Stimulated activated CD8-positive, alpha-beta memory T cell treated with anti-CD3 and anti-CD28 coated beads, Interleukin-12 subunit alpha, Interleukin-12 subunit beta, amount 100 ng/mL, for 24 hours (primary cell): ENCODE measurements around the gene FGF22.
A peak's percentile ranks its signal among the peaks of the same experiment; 100 is the strongest.
"Not testable (repeated sequence)": the region's sequence is repeated elsewhere in the genome, so short reads cannot be mapped to it uniquely, and the experiment has no call there.

Experiments
- DNase-seq: peaks from one replicate; pipeline ENCODE4 v3.0.0-alpha.2; 2020; ENCODE audit errors: extremely low read depth

Gene FGF22

DNA sequence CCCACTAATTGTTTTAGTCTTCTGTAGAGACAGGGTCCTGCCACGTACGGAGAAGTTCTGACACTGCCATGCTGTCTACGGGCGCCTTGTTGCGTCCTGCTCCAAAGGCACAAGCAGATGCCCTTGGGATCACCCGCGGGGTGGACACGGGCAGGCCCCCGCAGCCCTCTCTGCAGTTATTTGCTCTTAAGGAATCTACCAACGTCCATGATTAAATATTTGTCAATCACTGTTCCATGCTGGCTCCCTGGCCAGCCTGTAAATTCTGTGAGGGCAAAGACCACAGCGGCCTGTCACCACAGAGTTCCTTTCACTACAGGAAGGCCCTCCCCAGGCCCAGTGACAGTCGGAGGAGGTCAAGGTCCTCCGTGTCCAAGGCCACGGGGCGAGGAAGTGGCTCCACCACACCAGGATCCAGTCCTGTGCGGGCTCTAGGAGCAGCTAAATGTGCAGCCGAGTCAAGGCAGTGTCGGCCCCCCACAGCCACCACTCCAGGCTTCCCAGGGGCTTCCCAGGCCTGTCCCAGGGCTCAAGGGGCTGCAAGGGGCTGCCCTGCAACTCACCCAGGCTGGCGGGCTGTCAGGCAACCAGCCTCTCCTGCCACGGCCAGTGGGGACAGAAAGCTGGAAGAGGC is 21.2 kb downstream of the FGF22 start:
- DNase-seq: no peak

DNA sequence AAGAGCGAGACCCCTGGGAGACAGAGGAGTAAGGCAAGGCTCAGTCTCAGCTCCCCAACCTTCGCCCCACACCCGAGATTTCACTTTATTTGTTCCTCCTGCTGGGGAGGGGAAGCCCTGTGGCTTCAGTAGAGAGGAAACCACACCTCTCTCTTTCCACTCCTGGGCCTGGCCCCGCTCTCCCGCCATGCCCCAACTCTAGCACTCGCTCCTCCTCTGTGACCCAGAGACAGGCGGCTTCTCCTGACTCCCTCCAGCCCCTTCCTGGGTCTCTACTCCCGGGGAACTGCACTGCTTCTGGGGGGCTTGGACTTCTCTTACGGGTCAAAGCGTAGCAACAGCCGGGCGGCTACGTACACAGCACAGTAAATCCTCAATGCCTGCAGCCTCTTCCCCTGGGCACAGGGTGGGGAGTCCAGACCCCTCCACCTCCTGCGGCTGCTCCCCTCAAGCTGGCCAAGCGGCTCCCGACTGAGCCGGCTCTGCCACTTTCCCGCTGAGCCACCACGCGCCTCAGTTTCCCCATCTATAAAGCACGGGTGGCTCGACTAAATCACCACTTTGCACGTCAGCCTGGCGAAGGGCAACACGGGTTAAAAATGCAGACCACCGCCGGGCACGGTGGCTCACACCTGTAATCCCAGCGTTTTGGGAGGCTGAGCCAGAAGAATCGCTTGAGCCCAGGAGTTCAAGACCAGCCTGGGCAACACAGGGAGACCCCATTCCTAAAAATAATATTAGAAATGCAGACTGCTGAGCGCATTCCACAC is 21.9 kb downstream of the FGF22 start:
- DNase-seq: no peak

DNA sequence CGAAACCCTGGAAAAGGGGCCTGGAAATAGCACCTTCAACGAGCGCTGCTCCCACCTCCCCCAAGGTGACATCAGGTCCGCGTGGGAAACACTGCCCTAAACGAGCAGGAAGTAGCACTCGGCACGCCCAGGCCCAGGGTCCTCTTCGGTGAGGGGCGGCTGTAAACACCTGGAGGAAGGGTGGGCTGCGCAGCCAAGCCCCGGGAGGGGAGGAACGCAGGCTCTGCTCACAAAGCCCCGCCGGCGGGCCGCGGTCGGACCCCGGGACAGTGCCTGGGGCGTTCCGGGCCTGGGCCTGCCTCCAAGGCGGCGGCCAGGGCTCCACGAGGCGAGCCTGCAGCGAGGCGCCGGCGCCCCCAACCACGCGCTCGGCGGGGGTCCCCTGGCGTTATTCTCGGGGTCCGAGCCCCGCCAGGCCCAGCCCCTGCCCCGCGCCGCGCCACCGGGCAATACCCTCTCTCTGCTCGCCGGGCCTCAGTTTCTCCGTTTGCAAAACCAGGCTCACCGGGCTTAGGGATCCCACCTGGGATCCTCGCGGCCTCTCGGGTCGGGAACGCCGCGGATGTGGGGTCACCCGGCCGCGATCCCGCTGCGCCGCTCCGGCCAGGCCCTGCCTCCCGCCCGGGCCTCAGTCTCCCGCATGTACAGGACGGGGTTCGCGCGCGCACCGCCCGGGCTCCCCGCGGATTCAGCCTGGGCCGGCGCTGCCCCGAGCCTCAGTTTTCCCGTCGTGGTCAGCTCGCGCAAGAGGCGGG is 22.7 kb downstream of the FGF22 start:
- DNase-seq: no peak

DNA sequence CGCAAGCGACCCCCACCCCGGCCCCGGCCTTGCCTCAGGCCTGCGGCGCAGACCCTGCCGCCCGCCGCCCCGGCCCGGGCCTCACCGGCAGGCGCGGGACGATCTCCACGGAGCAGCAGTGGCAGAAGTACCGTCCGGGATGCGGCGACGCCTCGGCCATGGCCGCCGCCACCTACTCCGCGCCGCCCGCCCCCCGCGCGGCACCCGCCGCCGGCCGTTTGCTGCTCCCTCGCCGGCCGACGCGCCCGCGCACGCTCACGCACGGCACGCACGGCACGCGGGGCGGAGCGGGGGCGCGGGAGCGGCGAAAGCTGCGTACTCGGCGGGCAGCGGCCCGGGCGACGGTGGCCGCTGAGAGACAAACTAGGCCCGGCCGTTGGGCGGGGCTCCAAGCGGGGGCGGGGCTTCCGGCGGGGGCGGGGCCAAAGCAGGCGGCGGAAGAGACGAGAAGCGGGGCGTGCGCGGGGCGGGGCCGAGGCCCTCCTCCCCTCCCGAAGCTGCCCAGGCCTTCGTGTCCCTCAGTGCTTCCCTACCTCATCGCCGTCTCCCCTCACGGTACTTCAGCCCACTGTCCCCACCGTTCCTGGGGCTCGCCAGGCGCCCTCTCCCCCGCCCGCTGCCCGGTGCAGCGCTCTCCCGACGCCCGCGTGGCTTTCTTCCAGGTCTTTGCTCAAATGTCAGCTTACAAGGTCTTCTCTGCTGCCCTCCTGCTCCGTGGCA is 23.4 kb downstream of the FGF22 start, which contains the start of gene RNF126:
RNF126 (minus strand) TSS at position 253 of the 720 bp plus-strand sequence; CDS start at position 160, 93 bp downstream.
- peak; percentile 85 for DNase-seq

DNA sequence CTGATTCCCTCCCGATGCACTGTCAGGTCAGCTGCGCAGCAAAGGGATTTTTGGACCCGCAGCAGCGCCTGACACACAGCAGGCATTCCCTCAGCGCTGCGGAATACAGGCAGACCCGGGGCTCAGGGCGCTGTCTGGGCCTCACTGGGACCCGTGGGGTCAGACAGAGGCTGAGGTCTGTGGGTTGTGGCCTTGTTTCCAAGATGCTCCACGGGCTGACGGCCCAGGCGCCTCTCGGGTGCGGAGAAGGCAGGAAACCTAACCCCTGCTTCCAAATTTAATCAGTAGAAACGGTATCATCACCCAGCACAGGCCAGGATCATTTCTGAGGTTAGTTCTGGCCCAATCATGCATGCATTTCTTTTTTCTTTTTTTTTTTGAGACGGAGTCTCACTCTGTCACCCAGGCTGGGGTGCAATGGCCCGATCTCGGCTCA is 24.0 kb downstream of the FGF22 start:
- DNase-seq: no peak

DNA sequence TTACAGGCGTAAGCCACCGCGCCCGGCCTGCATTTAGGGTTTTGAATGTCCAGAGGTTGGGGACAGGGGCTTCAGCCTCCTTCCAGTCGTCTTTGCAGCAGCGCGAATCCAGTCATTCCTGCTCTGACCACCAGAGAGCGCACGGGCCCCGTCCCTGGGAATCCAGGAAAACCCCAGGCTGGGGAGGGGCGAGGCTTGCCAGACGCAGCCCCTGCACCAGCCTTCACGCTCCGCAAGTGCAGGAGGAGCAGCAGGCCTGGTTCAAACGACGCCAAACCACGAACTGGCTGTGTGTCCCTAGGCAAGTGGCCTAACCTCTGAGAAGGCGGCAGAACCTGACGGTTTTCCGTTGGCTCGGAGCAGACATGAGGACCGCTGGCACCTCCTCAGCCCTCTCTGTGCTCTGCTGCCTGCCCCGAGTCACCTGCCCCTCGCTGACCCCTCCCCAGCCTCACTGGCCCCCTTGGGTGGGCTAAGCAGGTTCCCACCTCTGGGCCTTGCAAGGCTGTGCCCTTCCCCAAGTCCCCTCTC is 25.3 kb downstream of the FGF22 start:
- peak; percentile 51 for DNase-seq

DNA sequence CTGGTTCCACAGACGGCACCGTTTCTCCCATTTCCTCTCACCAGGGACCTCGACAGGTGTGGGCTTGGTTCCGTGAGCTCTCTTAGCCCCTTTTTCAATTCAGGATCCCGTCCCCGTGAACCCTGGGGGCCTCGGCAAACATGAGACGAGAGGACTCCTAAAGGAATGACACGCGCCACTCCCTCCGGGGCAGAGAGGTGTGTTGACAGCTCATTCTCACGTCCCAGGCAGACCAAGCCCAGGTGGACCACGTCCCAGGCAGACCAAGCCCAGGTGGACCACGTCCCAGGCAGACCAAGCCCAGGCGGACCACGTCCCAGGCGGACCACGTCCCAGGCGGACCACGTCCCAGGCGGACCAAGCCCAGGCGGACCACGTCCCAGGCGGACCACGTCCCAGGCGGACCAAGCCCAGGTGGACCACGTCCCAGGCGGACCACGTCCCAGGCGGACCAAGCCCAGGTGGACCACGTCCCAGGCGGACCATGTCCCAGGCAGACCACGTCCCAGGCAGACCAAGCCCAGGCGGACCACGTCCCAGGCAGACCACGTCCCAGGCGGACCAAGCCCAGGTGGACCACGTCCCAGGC is 27.4 kb downstream of the FGF22 start:
- DNase-seq: not testable (repeated sequence)

DNA sequence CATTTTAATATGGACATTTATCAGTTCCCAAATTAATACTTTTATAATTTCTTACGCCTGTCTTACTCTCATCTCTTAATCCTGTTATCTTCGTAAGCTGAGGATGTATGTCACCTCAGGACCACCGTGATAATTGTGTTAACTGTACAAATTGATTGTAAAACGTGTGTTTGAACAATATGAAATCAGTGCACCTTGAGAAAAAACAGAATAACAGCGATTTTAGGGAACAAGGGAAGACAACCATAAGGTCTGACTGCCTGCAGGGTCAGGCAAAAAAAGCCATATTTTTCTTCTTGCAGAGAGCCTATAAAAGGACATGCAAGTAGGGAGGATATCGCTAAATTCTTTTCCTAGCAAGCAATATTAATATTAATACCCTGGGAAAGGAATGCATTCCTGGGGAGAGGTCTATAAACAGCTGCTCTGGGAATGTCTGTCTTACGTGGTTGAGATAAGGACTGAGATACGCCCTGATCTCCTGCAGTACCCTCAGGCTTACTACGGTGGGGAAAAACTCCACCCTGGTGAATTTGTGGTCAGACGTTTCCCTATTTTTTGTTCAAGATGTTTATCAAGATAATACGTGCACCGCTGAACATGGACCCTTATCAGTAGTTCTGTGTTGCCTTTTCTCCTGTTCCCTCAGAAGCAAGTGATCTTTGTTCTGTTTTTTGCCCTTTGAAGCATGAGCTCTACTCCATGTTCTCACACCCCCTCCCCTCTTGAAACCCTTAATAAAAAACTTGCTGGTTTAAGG is 29.2 kb downstream of the FGF22 start:
- not testable (repeated sequence) for DNase-seq

DNA sequence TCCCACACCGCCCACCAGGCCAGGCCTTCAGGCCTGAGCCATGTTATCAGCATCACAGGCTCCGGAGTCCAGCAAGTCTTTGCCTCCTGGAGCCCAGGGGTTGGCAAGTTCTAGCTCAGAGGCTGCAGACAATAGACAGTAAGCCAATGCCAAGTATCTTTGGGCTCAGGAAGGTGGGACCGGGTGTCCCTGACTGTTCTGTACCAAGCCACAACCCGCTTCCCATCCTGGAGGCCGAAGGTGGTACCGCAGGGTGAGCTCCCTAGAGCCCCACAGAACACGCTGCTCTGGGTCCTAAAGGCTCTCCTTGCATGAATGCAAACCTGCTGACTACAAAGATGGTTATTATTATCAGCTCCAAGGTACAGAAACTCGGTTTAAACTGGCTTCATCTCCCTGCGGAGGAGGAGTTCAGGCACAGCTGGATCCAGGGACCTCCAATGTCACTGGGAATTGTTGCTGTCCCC is 31.0 kb downstream of the FGF22 start:
- no peak for DNase-seq

DNA sequence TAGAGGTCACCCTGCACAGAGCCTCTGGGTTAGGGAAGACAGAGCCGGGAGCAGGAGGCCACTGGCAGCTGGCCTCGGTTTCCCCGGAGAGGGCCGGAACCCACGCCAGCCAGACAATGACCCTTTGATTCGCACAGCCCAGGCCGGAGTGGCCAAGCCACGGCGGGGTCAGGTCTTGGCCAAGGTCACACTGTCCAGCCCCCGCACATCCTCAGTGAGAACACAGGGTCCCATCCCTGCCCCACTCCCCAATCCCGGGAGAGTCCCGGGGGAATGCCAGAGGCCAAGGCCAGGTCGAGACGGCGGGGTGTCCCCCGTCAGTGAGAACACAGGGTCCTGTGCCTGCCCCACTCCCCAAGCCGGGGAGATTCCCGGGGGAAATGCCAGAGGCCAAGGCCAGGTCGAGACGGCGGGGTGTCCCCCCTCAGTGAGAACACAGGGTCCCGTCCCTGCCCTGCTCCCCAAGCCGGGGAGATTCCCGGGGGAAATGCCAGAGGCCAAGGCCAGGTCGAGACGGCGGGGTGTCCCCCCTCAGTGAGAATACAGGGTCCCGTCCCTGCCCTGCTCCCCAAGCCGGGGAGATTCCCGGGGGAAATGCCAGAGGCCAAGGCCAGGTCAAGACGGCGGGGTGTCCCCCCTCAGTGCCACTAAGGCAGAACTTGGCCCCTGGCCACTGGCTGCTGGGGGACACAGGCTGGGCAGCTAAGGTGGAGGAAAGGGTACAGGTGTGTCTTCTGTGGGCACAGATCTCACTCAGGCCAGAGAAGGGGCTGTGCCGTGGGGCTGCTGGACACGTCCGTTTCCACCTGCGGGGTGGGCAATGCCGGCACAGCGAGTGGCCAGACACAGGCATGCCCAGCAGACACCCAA is 34.8 kb downstream of the FGF22 start:
- no peak for DNase-seq

DNA sequence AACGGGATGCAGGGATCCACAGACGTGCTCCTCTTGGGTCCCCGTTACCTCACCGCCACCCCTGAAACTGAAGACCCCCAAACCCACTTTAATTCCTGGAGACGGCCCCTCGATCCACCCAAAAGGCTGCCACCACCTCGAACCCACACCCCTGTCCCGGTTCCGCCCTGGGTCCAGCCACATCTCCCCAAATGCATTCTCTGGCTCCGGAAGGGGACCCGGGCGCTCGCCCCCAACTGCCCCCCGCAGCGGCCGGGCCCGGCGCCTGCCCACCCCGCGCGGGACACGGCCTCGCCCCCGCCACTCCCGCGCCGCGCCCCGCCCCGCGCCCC is 36.3 kb downstream of the FGF22 start:
- DNase-seq: no peak

DNA sequence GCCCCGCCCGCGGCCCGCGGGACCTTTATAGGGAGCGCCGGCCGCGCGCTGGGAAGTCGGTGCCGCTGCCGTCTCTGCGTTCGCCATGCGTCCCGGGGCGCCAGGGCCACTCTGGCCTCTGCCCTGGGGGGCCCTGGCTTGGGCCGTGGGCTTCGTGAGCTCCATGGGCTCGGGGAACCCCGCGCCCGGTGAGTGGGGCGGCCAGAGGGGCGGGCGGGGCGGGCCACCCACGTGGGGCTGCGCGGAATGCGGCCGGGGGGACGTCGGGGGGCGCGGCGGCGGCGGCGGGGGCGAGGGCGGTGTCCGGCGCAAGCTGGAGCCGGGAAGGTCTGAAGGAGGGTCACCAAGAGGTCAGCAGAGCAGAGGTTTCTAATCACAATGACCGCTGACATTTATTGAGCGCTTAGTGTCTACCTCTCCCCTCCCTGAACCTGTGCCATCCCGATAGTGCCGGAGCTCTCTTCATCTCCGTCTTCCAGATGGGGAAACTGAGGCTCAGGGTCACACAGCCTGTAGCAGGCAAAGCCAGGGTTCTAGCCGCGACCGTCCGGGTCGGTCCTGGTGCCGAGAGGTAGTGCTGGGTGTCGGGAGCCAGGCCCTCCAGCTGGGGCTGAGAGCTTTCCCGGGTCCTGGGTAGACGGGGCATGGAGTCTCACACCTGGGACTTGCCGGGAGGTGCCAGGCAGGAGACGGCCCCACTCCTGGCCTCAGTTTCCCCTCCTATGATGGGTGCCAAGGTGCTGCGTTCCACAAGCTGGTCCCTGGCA is 36.8 kb downstream of the FGF22 start, which contains the start of gene FSTL3:
FSTL3 (plus strand) TSS at position 54 of the 767 bp plus-strand sequence; CDS start at position 86, 32 bp downstream.
- no peak for DNase-seq

DNA sequence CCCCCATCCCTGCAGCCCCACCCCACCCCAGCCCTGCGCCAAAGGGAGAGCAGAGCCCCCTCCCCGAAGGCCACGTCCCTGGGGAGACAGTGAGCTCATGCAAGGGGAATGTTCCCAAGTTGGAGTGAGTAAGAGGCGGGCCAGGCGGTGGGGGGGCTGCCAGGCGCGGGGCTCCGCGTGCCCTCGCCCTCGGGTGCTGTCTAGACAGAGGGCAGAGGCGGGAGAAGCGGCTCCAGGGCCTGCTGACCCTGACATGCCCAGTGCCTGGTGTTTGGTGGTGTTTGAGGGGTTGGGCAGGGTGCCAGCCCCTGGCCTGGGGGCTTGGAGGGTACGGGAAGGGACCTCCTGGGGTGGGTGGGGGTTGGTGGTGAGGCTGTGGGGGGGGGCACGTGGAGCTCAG is 37.5 kb downstream of the FGF22 start:
- no peak for DNase-seq

DNA sequence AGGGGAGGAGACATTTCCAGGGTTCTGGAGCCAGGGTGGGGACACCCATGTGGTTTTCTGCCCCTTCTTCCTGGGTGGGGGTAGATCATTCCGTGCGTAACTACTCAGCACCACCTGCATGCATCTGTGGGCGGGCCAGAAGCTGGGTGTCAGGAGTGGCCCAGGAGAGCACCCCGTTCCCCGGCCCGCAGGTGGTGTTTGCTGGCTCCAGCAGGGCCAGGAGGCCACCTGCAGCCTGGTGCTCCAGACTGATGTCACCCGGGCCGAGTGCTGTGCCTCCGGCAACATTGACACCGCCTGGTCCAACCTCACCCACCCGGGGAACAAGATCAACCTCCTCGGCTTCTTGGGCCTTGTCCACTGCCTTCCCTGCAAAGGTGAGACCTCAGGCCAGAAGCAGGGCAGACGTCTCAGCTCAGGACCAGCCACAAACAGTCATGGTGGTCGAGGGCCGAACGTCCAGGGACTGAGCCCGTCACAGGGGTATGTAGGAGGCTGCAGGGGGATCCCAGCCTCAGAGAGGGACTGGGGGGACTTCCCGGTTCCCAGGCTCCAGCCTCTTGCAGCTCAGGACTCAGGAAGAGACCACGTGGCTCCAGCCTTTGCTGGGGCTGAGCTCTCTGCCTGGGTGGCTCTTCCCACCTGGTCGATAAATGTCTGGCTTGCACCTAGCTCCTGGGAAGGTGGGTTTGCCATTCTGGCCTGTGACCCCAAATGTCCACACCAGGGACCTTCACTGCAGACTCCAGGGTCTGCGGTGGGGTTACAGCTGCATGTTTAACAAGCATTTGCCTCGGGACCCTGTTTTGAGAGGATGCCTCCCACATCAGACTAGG is 38.1 kb downstream of the FGF22 start:
- DNase-seq: no peak

DNA sequence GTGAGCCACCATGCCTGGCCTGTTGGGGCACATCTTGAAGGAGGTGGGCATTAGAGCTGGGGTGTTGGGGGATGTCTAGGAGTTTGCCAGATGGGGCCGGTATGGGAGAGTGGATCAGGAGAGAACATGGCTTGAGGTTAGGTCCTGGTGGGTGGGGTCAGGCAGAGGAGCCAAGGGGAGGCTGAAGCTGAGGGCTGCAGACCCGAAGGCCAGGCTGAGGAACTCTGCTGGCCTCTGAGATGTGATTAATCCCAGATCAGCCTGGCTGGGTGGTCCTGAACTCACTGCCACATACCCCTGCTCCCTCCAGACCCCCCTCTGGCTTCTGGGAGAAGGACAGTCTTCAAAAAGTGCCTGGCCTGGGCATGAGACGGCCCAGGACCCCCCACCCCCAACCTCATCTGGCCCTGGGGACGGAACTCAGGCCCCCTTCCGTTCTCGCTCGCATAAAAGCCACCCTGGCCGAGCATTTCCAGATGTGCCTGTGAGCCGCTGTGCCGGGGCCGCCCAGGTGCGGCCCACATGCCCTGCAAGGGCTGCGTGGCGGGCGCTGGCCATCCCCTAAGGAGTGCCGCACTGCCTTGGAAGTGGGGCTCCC is 39.2 kb downstream of the FGF22 start:
- DNase-seq: no peak

DNA sequence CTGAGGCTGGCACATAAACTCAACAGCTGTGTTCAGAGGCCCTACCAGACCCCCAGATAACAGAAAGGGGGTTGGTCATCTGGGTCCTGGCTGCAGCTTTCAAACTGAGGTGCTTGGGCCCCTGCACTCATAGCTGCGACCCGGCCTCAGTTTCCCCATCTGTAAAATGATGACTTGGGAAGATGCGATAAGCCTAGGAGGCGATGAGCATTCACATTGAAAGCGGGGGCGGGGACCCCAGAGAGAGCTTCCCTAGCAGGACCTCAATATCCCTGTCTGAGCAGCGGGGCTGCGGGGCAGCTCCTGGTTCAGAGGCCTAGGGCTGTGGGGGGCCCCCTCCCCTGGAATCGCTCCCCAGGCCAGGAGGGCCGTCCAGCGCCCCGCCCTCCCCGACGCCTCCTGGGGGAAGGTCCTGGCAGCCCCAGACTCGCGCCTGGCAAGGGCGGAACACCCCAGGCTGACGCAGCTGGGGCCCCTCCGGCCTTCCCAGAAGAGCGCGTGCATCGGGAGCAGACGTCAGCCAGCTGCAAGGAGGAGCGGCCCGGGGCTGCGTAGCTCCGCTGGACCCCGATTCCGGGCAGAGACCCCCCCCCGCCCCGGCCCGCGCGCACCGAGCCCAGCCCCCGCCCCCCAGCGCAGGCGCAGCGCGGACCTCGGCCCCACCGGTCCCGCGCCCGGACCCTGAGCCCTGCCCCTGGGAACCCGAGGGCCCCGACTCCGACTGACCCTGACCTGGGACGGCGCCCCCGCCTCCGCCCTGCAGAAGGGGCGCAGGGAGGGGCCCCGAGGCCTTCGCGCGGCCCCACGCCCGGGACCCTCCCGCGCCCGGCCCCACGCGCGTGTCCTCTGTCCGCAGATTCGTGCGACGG is 40.0 kb downstream of the FGF22 start:
- no peak for DNase-seq
